LoVo (cell line): ENCODE data around the gene ROCK2.

ENCODE experiments used
- DNase-seq: peaks from one replicate; pipeline ENCODE4 v3.0.0-alpha.2; 2016; ENCODE audit warnings: low spot score

Gene ROCK2

GRCh38 chr2:11154016-11154922, 190.2 kb downstream of the ROCK2 start:
- DNase-seq = no peak

DNA sequence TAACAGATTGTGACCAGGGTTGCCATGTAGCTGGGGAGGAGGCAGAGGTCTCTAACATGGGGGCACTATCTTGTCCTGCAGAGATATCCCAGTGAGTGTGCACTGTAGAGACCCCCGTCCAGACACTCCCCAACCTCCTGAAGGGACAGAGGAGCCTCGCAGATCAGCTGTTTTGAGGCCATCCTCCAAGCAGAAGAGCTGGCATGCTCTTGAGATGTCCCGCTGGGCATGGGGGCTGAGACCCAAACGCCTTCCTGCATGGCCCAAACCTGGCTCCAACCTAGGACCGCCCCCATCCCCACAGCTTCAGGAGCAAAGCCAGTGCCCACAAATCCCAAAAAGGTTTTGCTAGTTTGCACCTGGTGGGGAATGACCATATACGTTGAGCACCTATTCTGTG, 191.8 kb downstream of the ROCK2 start:
- DNase-seq = no peak

DNA sequence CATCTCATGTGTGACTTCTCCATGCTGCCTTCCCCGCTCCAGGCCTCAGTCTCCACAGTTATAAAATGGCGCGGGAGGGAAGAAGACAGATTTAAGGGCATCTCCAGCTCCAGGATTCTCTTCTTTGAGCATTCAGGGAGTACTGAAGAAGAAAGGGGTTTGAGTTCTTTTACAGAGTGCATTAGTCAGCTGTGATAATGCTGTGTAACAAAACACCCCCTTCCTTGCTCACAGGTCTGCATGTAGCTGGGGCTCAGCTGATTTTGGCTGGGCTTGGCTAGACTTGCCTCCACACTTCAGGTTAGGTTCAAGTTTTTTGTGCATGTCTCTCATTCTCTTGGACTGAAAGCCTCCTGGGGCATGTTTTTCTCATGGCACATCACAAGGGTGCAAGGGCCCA, 197.2 kb downstream of the ROCK2 start:
- no peak for DNase-seq

GRCh38 chr2:11146076-11146475, 198.4 kb downstream of the ROCK2 start:
- DNase-seq = no peak

GRCh38 chr2:11145350-11145749, 199.1 kb downstream of the ROCK2 start:
- DNase-seq = no peak

- DNase-seq = no peak
These were observed 199.7 kb downstream of the ROCK2 start for GRCh38 chr2:11144738-11145079.

DNA sequence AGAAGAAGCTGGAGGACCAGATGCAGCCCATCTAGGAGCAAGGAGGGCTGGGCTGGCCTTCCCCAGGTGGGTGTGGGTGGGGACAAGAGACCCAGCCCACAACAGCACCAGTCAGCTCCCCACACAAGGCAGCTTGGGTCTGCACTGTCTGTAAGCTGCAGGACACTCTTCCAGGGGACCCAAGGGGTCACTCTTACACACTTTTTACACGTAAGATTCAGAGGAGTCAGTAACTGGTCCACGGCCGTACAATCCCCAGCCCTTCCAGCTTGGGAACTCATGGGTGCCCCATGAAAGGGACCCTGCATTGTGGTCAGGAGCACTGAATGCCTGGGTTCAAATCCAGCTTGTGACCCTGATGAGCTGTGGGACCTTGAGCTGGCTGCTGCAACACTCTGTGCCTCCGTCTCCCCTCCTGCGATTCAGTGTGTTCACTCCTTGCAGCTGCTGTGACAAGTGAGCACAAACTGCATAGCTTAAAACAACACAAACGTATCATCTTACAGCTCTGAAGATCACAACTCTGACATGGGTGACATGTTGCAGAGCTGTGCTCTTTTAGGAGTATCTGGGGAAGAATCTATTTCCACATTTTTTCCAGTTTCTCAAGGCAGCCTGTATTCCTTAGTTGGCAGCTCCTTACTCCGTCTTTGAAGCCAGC, 200.2 kb downstream of the ROCK2 start:
- DNase-seq = no peak

GRCh38 chr2:11142987-11143386, 201.4 kb downstream of the ROCK2 start:
- DNase-seq = no peak

GRCh38 chr2:11142330-11142729, 202.1 kb downstream of the ROCK2 start:
- DNase-seq = no peak

DNA sequence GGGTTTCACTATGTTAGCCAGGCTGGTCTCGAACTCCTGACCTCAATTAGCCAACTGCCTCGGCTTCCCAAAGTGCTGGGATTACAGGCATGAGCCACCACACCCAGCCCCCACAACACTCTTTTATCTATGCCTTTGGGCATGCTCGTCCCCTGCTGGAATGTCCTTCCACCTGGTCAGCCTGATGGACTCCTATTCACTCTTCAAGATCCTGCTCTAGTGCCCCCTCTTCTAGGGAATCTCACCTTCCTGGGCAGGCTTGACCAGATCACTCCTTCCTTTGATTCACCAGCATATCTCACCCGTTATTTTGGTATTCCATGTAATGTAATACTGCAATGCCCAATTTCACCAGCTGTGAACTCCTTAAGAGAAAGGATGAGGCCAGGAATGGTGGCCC, 203.1 kb downstream of the ROCK2 start:
- no peak for DNase-seq

GRCh38 chr2:11140492-11140891, 203.9 kb downstream of the ROCK2 start:
- no peak for DNase-seq

DNA sequence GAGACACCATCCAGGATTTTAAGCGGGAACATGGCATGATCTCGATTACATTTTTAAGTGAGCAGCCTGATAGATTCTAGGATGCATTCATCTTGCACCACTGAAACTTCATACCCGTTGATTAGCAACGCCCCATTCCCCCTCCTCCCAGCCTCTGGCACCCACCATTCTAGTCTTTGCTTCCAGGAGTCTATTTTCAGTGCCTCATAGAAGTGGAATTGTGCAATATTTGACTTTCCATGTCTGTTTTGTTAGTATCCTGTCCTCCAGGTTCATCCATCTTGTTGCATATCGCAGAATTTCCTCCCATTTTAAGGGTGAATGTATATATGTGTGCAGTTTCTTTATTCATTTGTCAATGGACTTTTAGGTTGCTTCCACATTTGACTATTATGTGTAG, 210.1 kb downstream of the ROCK2 start:
- no peak for DNase-seq

GRCh38 chr2:11133936-11134320, 210.5 kb downstream of the ROCK2 start:
- no peak for DNase-seq

DNA sequence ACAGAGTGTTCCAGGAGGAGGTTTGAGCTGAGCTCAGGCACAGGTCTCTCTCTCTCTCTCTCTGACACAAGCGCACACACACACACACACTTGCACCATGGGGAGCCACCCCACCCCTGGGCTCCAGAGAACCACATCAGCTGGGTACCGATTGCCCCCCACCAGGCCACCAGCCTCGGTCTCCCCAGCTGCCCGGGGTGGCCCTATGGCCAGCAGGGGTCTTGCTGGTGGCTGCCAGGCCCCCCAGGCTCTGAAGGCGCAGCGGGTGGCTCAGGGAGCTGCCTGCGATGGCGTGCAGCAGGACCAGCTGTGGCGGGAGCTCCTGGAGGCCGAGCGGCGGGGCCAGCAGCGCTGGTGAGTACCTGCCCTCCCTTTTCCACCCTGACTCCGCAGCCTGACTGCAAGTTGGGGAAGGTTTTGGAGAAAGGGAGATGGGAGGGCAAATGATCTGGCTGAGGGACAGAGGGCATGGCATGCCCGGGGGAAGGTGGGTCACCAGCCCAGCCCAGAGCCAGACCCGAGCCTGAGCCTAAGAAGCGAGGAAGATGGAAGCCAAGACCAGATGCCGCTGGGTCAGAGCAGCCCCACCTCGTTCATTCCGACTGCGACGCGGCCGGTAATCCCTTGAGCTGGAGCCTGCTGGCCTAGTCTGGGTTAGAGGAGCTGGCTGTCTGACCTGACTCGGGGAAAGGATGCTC, 211.0 kb downstream of the ROCK2 start:
- no peak for DNase-seq

DNA sequence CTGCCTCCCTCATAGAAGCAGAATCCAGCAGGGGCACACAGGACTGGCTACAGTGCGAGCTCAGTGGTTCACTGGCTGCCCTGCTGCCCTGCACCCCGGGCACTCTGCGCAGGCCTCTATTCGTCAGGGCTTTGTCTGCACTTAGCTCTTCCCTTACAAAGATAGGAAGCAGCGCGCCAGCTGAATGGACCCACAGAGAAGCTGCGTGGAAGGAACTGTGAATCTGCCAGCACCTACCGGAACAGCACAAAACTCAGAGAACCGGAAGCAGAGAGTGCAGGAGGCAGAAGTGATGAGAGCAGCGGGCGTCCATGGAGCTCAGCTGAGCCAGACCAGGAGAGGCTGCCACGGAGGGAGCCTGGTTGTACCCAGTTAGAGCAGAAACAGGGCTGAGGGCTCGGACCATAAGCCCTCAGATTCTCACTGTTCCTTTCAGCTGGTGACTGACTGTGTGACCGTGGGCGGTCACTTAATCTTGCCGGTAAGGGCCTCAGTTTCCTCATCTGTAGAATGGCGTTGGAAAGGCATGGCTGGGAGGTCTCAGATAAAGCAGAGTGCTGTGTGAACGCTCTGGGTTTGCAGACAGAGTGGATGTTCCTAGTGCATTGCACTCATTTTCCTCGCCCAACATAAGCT, 212.3 kb downstream of the ROCK2 start:
- no peak for DNase-seq

- DNase-seq = no peak
These were observed 213.1 kb downstream of the ROCK2 start for GRCh38 chr2:11131166-11131920.
